ENCODE data around the gene UQCR11.
A peak's percentile ranks its signal among the peaks of the same experiment; 100 is the strongest.

Gene UQCR11

GRCh38 chr19:1605236-1606137, at the start of gene UQCR11:
TSS of gene UQCR11 (minus strand) at chr19:1605462. CDS start at chr19:1605409, 53 bp downstream.
- Histone ChIP-seq H3K4me3 (replicated peaks; ENCODE audit: low read depth, low read length) (peak within 1 kb of the TSS; percentile 96), H3K27me3 (replicated peaks; ENCODE audit: control insufficient read depth, insufficient read depth, low read length) (no peaks in the 10 kb centered on the region), H3K36me3 (ENCODE audit: control insufficient read depth, insufficient read depth, low read length) (peaks cover 8% of the 10 kb centered on the region)
- peak; percentile 66 for TF ChIP-seq CTCF (IDR thresholded peaks at IDR 0.05; ENCODE audit: insufficient read depth, low read length, poor library complexity, severe bottlenecking)
- DNase-seq (ENCODE audit: extremely low read depth, insufficient read length), result peak; percentile 94

DNA sequence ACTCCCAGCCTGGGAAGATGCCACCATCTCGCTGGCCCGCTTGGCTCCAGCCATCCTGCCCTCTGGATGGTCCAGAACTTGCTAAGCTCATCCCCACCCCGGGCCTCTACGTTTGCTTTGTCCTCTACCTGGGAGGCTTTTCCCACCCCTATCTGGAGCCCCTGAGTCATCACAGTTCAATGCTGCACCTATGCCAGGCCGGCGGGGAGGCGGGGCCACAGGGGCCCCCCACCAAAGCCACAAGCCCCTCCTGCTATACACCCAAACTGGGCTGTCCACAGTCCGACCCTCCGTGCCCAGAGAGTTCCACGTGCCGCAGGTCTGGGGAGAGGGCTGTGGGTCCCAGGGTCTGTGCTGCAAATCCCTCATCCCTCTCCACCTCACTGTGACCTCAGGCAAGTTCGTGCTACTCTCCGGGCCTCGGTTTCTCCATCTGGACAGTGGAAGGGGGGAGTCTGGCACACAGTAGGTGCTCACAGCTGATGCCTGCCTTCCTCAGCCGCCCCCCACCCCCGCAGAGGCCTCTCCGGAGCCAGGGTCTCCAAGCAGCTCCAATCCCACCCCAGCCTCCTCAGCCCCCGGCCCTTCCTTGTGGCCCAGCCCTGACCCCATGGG, 49.0 kb upstream of the UQCR11 start:
- Histone ChIP-seq H3K36me3 (ENCODE audit: control insufficient read depth, insufficient read depth, low read length) (no peaks in the 10 kb centered on the region), H3K27me3 (replicated peaks; ENCODE audit: control insufficient read depth, insufficient read depth, low read length) (no peaks in the 10 kb centered on the region), H3K4me3 (replicated peaks; ENCODE audit: low read depth, low read length) (no peak overlapping the region)
- no peak for DNase-seq (ENCODE audit: extremely low read depth, insufficient read length)
- no peak for TF ChIP-seq CTCF (IDR thresholded peaks at IDR 0.05; ENCODE audit: insufficient read depth, low read length, poor library complexity, severe bottlenecking)

DNA sequence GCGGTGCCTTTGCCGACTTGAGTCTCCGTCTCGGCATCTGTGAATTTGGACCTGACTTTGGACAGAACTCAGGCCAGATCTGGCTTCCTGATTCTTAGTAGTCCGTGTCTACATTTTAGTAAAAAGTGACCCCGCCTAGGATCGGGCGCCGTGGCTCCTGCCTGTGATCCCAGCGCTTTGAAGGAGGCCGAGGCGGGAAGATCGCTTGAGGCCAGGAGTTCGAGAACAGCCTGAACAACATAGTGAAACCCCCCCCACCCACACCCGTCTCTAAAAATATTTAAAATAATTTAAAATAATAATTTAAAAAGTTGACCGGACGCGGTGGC, 48.0 kb upstream of the UQCR11 start:
- DNase-seq (ENCODE audit: extremely low read depth, insufficient read length), result no peak
- TF ChIP-seq CTCF (IDR thresholded peaks at IDR 0.05; ENCODE audit: insufficient read depth, low read length, poor library complexity, severe bottlenecking), result no peak
- Histone ChIP-seq H3K27me3 (replicated peaks; ENCODE audit: control insufficient read depth, insufficient read depth, low read length) (no peaks in the 10 kb centered on the region), H3K36me3 (ENCODE audit: control insufficient read depth, insufficient read depth, low read length) (peaks cover 2% of the 10 kb centered on the region; the same call in 1 of the 2 replicates), H3K4me3 (replicated peaks; ENCODE audit: low read depth, low read length) (peak overlapping the region; percentile 67)

- DNase-seq (ENCODE audit: extremely low read depth, insufficient read length), result peak; percentile 99
- Histone ChIP-seq H3K36me3 (ENCODE audit: control insufficient read depth, insufficient read depth, low read length) (peaks cover 2% of the 10 kb centered on the region; the same call in 1 of the 2 replicates), H3K4me3 (replicated peaks; ENCODE audit: low read depth, low read length) (peak within 1 kb of the TSS; percentile 83), H3K27me3 (replicated peaks; ENCODE audit: control insufficient read depth, insufficient read depth, low read length) (no peaks in the 10 kb centered on the region)
- no peak for TF ChIP-seq CTCF (IDR thresholded peaks at IDR 0.05; ENCODE audit: insufficient read depth, low read length, poor library complexity, severe bottlenecking)
These were observed 47.4 kb upstream of the UQCR11 start, which contains the start of gene TCF3 for GRCh38 chr19:1652471-1653299. TSS of gene TCF3 (minus strand) at chr19:1652615. CDS start at chr19:1650248, 2,367 bp downstream.

DNA sequence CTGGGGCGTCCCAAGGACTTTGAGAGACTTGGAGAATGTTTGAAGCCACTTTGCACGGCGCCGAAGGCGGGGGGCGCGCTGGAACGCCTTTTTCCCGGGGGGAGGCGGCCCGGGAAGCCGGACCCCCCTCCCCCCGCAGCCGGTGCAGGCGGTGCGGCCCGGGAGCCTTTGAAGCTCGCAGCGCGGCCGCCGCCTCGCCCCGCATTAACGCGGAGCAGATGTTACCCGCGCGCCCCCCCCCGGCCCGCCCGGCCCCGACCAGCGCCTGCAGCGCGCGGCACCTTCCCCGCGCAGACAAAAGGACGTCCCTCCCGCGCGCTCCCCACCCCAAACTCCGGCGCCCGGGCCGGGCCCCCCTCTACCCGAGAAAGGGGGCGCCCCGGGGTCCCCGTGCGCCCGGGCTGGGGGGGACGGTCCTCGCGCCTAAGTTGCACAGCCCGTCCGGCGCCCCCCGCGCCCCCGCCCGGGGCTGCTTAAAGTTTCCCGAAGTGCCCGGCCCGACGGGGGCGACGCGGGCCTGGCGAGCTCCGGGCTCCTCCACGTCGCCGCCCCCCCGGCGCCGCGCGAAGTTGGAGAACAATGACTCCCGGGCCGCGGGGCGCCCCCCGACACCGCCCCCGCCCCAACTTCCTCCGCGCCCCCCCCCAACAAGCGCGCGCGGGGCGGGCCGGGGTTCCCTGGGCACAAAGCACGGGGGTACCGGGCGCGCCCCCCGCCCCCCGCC, 46.5 kb upstream of the UQCR11 start:
- Histone ChIP-seq H3K27me3 (replicated peaks; ENCODE audit: control insufficient read depth, insufficient read depth, low read length) (no peaks in the 10 kb centered on the region), H3K4me3 (replicated peaks; ENCODE audit: low read depth, low read length) (peak overlapping the region; percentile 70), H3K36me3 (ENCODE audit: control insufficient read depth, insufficient read depth, low read length) (peaks cover 7% of the 10 kb centered on the region)
- no peak for DNase-seq (ENCODE audit: extremely low read depth, insufficient read length)
- TF ChIP-seq CTCF (IDR thresholded peaks at IDR 0.05; ENCODE audit: insufficient read depth, low read length, poor library complexity, severe bottlenecking), result no peak

Measured in GM06990 (cell line).